Measurements from ENCODE around the gene IL6ST. TPM values are rescaled to one million over a fixed set of nuclear protein-coding genes. Genes with fewer than 3 reads are reported as not detected.

IL6ST gene
- total RNA-seq, 1 experiment from 2014 or later: 39.8 TPM

- BruUV-seq (replicated peaks): no TSS peak
- intact Hi-C loops (cut with micrococcal nuclease; ENCODE audit: unreplicated experiment): no loop called here
Measured at GRCh38 chr5:55983986-55984385, 10.8 kb downstream of the IL6ST start.

GRCh38 chr5:55982957-55983381, 11.8 kb downstream of the IL6ST start:
- intact Hi-C loops (cut with micrococcal nuclease; ENCODE audit: unreplicated experiment): no loop called here
- Histone ChIP-seq H3K4me3 (ENCODE audit: low read depth, low read length, poor library complexity, severe bottlenecking) (no peak overlapping the region), H3K36me3 (ENCODE audit: insufficient read depth, low read length, poor library complexity, severe bottlenecking) (no peaks in the 10 kb centered on the region), H3K4me1 (ENCODE audit: insufficient read depth, low read length, poor library complexity, severe bottlenecking) (no peaks in the 10 kb centered on the region), H3K9me3 (ENCODE audit: low read depth, low read length, poor library complexity, severe bottlenecking) (no peaks in the 10 kb centered on the region), H3K27me3 (replicated peaks; ENCODE audit: insufficient read depth, low read depth, low read length, poor library complexity) (no peaks in the 10 kb centered on the region), H3K27ac (ENCODE audit: low read depth, low read length, poor library complexity, severe bottlenecking) (no peak overlapping the region)
- no peak for TF ChIP-seq EZH2 (IDR thresholded peaks at IDR 0.05; ENCODE audit: borderline replicate concordance, low read depth, low read length, poor library complexity, severe bottlenecking)
- TF ChIP-seq, protein P1, sequence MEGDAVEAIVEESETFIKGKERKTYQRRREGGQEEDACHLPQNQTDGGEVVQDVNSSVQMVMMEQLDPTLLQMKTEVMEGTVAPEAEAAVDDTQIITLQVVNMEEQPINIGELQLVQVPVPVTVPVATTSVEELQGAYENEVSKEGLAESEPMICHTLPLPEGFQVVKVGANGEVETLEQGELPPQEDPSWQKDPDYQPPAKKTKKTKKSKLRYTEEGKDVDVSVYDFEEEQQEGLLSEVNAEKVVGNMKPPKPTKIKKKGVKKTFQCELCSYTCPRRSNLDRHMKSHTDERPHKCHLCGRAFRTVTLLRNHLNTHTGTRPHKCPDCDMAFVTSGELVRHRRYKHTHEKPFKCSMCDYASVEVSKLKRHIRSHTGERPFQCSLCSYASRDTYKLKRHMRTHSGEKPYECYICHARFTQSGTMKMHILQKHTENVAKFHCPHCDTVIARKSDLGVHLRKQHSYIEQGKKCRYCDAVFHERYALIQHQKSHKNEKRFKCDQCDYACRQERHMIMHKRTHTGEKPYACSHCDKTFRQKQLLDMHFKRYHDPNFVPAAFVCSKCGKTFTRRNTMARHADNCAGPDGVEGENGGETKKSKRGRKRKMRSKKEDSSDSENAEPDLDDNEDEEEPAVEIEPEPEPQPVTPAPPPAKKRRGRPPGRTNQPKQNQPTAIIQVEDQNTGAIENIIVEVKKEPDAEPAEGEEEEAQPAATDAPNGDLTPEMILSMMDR (conservative IDR thresholded peaks at IDR 0.05; ENCODE audit: low read depth, low read length): no peak
- CTCF ChIA-PET: interaction anchor here (0.6 kb wide), 1 partner anchor 113 kb away, joined by 4 read pairs; no protein-coding TSS in a partner anchor
- DNase-seq (ENCODE audit: low spot score): no peak
- no TSS peak for BruUV-seq (replicated peaks)
- POLR2A ChIA-PET (ENCODE audit: low non-redundant PET): no interaction called here

More at GRCh38 chr5:55983986-55984385, 10.8 kb downstream of the IL6ST start:
- Histone ChIP-seq H3K4me1 (ENCODE audit: insufficient read depth, low read length, poor library complexity, severe bottlenecking) (no peaks in the 10 kb centered on the region), H3K9me3 (ENCODE audit: low read depth, low read length, poor library complexity, severe bottlenecking) (no peaks in the 10 kb centered on the region), H3K4me3 (ENCODE audit: low read depth, low read length, poor library complexity, severe bottlenecking) (no peak overlapping the region), H3K36me3 (ENCODE audit: insufficient read depth, low read length, poor library complexity, severe bottlenecking) (no peaks in the 10 kb centered on the region), H3K27me3 (replicated peaks; ENCODE audit: insufficient read depth, low read depth, low read length, poor library complexity) (no peaks in the 10 kb centered on the region), H3K27ac (ENCODE audit: low read depth, low read length, poor library complexity, severe bottlenecking) (no peak overlapping the region)
- no peak for DNase-seq (ENCODE audit: low spot score)
- no peak for TF ChIP-seq EZH2 (IDR thresholded peaks at IDR 0.05; ENCODE audit: borderline replicate concordance, low read depth, low read length, poor library complexity, severe bottlenecking)
- TF ChIP-seq, protein P1 (conservative IDR thresholded peaks at IDR 0.05; ENCODE audit: low read depth, low read length): no peak
- ChIA-PET CTCF (interaction anchor here (0.6 kb wide), 1 partner anchor 177 kb away, joined by 3 read pairs; no protein-coding TSS in a partner anchor), POLR2A (ENCODE audit: low non-redundant PET) (no interaction called here)

DNA sequence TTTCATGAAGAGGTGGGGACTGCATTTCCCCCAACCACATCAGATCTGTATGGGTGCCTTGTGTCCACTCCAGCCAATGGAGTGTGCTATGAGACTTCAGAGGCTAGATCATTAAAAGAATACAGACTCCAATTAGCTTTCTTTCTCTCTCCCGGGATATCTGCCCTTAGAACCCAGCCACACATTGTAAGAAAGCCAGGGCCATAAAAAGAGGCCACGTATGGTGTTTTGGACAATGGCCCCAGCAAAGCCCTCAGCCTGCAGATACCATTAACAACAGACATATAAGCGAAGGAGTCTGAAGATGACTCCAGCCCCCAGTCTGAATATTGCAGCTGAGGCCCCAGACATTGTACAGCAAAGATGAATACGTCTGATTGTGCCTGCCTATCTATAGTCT, 21.5 kb downstream of the IL6ST start:
- Histone ChIP-seq H3K4me3 (ENCODE audit: low read depth, low read length, poor library complexity, severe bottlenecking) (no peak overlapping the region), H3K27me3 (replicated peaks; ENCODE audit: insufficient read depth, low read depth, low read length, poor library complexity) (no peaks in the 10 kb centered on the region), H3K4me1 (ENCODE audit: insufficient read depth, low read length, poor library complexity, severe bottlenecking) (no peaks in the 10 kb centered on the region), H3K9me3 (ENCODE audit: low read depth, low read length, poor library complexity, severe bottlenecking) (no peaks in the 10 kb centered on the region), H3K36me3 (ENCODE audit: insufficient read depth, low read length, poor library complexity, severe bottlenecking) (no peaks in the 10 kb centered on the region), H3K27ac (ENCODE audit: low read depth, low read length, poor library complexity, severe bottlenecking) (no peak overlapping the region)
- BruUV-seq (replicated peaks): no TSS peak
- ChIA-PET POLR2A (ENCODE audit: low non-redundant PET) (no interaction called here), CTCF (no interaction called here)
- no peak for TF ChIP-seq EZH2 (IDR thresholded peaks at IDR 0.05; ENCODE audit: borderline replicate concordance, low read depth, low read length, poor library complexity, severe bottlenecking)
- TF ChIP-seq, protein P1 (conservative IDR thresholded peaks at IDR 0.05; ENCODE audit: low read depth, low read length): no peak
- intact Hi-C loops (cut with micrococcal nuclease; ENCODE audit: unreplicated experiment): no loop called here
- DNase-seq (ENCODE audit: low spot score): no peak

Measured in A673 (cell line).